Measurements from ENCODE around the gene SRRM3. TPM values are rescaled to one million over a fixed set of nuclear protein-coding genes. Genes with fewer than 3 reads are reported as not detected.

The SRRM3 gene
- total RNA-seq, 1 donor from 2014 or later: 2.5 TPM

GRCh38 chr7:76231071-76231470, 29.4 kb downstream of the SRRM3 start:
- peaks cover 2% of the 10 kb centered on the region for H3K4me1 Mint-ChIP-seq (ENCODE audit: low read depth)
- DNase-seq (ENCODE audit: low spot score, unreplicated experiment): no peak
- H3K27me3 Mint-ChIP-seq: peaks cover 61% of the 10 kb centered on the region
- H3K27ac Mint-ChIP-seq: no peak overlapping the region
- H3K9me3 Mint-ChIP-seq (ENCODE audit: low read depth): no peaks in the 10 kb centered on the region
- H3K4me3 Mint-ChIP-seq (ENCODE audit: low read depth): no peak overlapping the region
- no peaks in the 10 kb centered on the region for H3K36me3 Mint-ChIP-seq (ENCODE audit: insufficient read depth)
- no peak for TF ChIP-seq CTCF (IDR thresholded peaks at IDR 0.05; ENCODE audit: unreplicated experiment)

- no peak overlapping the region for H3K4me3 Mint-ChIP-seq (ENCODE audit: low read depth)
- H3K27me3 Mint-ChIP-seq: peaks cover 63% of the 10 kb centered on the region
- no peak for TF ChIP-seq CTCF (IDR thresholded peaks at IDR 0.05; ENCODE audit: unreplicated experiment)
- H3K27ac Mint-ChIP-seq: no peak overlapping the region
- peaks cover 4% of the 10 kb centered on the region for H3K4me1 Mint-ChIP-seq (ENCODE audit: low read depth)
- H3K9me3 Mint-ChIP-seq (ENCODE audit: low read depth): no peaks in the 10 kb centered on the region
- no peaks in the 10 kb centered on the region for H3K36me3 Mint-ChIP-seq (ENCODE audit: insufficient read depth)
- DNase-seq (ENCODE audit: low spot score, unreplicated experiment): no peak
Observed at GRCh38 chr7:76231583-76231982, 29.9 kb downstream of the SRRM3 start.

GRCh38 chr7:76232698-76233097, 31.0 kb downstream of the SRRM3 start:
- Mint-ChIP-seq H3K4me1 (ENCODE audit: low read depth) (peaks cover 8% of the 10 kb centered on the region), H3K4me3 (ENCODE audit: low read depth) (no peak overlapping the region), H3K27ac (no peak overlapping the region), H3K27me3 (peaks cover 62% of the 10 kb centered on the region), H3K36me3 (ENCODE audit: insufficient read depth) (no peaks in the 10 kb centered on the region), H3K9me3 (ENCODE audit: low read depth) (no peaks in the 10 kb centered on the region)
- no peak for DNase-seq (ENCODE audit: low spot score, unreplicated experiment)
- no peak for TF ChIP-seq CTCF (IDR thresholded peaks at IDR 0.05; ENCODE audit: unreplicated experiment)

- no peaks in the 10 kb centered on the region for H3K9me3 Mint-ChIP-seq (ENCODE audit: low read depth)
- peaks cover 17% of the 10 kb centered on the region for H3K4me1 Mint-ChIP-seq (ENCODE audit: low read depth)
- DNase-seq (ENCODE audit: low spot score, unreplicated experiment): no peak
- no peaks in the 10 kb centered on the region for H3K36me3 Mint-ChIP-seq (ENCODE audit: insufficient read depth)
- H3K27me3 Mint-ChIP-seq: peaks cover 61% of the 10 kb centered on the region
- H3K27ac Mint-ChIP-seq: no peak overlapping the region
- TF ChIP-seq CTCF (IDR thresholded peaks at IDR 0.05; ENCODE audit: unreplicated experiment): no peak
- H3K4me3 Mint-ChIP-seq (ENCODE audit: low read depth): no peak overlapping the region
Observed at GRCh38 chr7:76233538-76234281, 32.0 kb downstream of the SRRM3 start.

- Mint-ChIP-seq H3K27ac (no peak overlapping the region), H3K27me3 (peaks cover 60% of the 10 kb centered on the region), H3K36me3 (ENCODE audit: insufficient read depth) (no peaks in the 10 kb centered on the region), H3K4me1 (ENCODE audit: low read depth) (peaks cover 17% of the 10 kb centered on the region), H3K9me3 (ENCODE audit: low read depth) (no peaks in the 10 kb centered on the region), H3K4me3 (ENCODE audit: low read depth) (no peak overlapping the region)
- TF ChIP-seq CTCF (IDR thresholded peaks at IDR 0.05; ENCODE audit: unreplicated experiment): no peak
- no peak for DNase-seq (ENCODE audit: low spot score, unreplicated experiment)
Observed at GRCh38 chr7:76234282-76234584, 32.5 kb downstream of the SRRM3 start.
